Stomach (tissue), 4 donors: ENCODE data around the gene FAM229B.

Experiments used
- EP300 ChIP-seq: sonication (generic); formaldehyde crosslinking; IDR thresholded peaks from one replicate; pipeline ENCODE4 v1.6.1; 2017; ENCODE audit warnings: antibody characterized with exemption
- POLR2AphosphoS5 ChIP-seq, 3 donors: sonication (generic); formaldehyde crosslinking; IDR thresholded peaks; one replicate each; pipeline ENCODE4 v1.6.1; 2016; ENCODE audit warnings: antibody characterized with exemption in 3 of 3
- TF ChIP-seq, protein P1 (sequence below), 7 experiments: fragments of 450-650 bp in 4 of 7; fragments of 200-600 bp in 3 of 7; sonication (generic) in 3 of 7; IDR thresholded peaks; one replicate each; pipeline ENCODE4 v1.5.1; 2016 to 2019; ENCODE audit warnings: antibody characterized with exemption in 7 of 7, control low read depth in 2 of 7, mild to moderate bottlenecking in 1 of 7

GRCh38 chr6:112141707-112142106 is 54.3 kb downstream of the FAM229B start:
- no peak for TF ChIP-seq POLR2AphosphoS5 (IDR thresholded peaks at IDR 0.05)
- TF ChIP-seq, protein P1, sequence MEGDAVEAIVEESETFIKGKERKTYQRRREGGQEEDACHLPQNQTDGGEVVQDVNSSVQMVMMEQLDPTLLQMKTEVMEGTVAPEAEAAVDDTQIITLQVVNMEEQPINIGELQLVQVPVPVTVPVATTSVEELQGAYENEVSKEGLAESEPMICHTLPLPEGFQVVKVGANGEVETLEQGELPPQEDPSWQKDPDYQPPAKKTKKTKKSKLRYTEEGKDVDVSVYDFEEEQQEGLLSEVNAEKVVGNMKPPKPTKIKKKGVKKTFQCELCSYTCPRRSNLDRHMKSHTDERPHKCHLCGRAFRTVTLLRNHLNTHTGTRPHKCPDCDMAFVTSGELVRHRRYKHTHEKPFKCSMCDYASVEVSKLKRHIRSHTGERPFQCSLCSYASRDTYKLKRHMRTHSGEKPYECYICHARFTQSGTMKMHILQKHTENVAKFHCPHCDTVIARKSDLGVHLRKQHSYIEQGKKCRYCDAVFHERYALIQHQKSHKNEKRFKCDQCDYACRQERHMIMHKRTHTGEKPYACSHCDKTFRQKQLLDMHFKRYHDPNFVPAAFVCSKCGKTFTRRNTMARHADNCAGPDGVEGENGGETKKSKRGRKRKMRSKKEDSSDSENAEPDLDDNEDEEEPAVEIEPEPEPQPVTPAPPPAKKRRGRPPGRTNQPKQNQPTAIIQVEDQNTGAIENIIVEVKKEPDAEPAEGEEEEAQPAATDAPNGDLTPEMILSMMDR (IDR thresholded peaks at IDR 0.05), result no peak
- no peak for TF ChIP-seq EP300
